H1 (cell line): ENCODE data around the gene TSPAN32. TPM values are rescaled to one million over a fixed set of nuclear protein-coding genes. Genes with fewer than 3 reads are reported as not detected.

Experiments
- CTCF ChIA-PET: fragments of 300-600 bp; sonication (Branson Sonifier 250); formaldehyde crosslinking; loops from one replicate; lab custom pipeline; 2021; ENCODE audit not compliant: partially characterized antibody; lab: Charles Lee
- POLR2A ChIA-PET: fragments of 300-600 bp; sonication (Branson Sonifier 250); formaldehyde crosslinking; loops from one replicate; lab custom pipeline; 2021; ENCODE audit warnings: inconsistent platforms; ENCODE audit not compliant: partially characterized antibody; lab: Charles Lee
- DNase-seq, 2 experiments: peaks; one replicate each; pipeline versions ENCODE4 v3.0.0 to v3.0.0-alpha.2; 2010 to 2022; ENCODE audit warnings: low spot score in 2 of 2, low read depth in 1 of 2, mixed read lengths in 1 of 2
- FAIRE-seq: peaks from 2 replicates; lab custom pipeline; 2011; peaks lifted over from hg19 to GRCh38; lab: Jason Lieb, UNC
- H2AFZ ChIP-seq: 2 replicates; pipeline ENCODE4 v1.8.1; 2012; ENCODE audit warnings: low read length, inconsistent platforms
- H2AK5ac ChIP-seq: 2 replicates; pipeline ENCODE4 v1.6.1; 2013; ENCODE audit warnings: low read depth, low read length
- H2BK120ac ChIP-seq: replicated peaks from 2 replicates; pipeline ENCODE3; 2013; ENCODE audit warnings: low read depth, low read length, inconsistent platforms
- H2BK12ac ChIP-seq: 2 replicates; pipeline ENCODE4 v1.6.1; 2013; ENCODE audit warnings: low read depth, low read length
- H2BK15ac ChIP-seq: 2 replicates; pipeline ENCODE4 v1.6.1; 2013; ENCODE audit warnings: low read length
- H2BK20ac ChIP-seq: 2 replicates; pipeline ENCODE4 v1.6.1; 2013; ENCODE audit warnings: low read length
- H2BK5ac ChIP-seq: 2 replicates; pipeline ENCODE4 v1.6.1; 2013; ENCODE audit warnings: low read depth, low read length
- H3K14ac ChIP-seq: 2 replicates; pipeline ENCODE4 v1.6.1; 2013; ENCODE audit warnings: inconsistent platforms; ENCODE audit not compliant: insufficient read length
- H3K18ac ChIP-seq: 2 replicates; pipeline ENCODE4 v1.6.1; 2013; ENCODE audit warnings: low read length; ENCODE audit errors: extremely low read depth
- H3K23ac ChIP-seq: 2 replicates; pipeline ENCODE4 v1.6.1; 2013; ENCODE audit warnings: inconsistent platforms; ENCODE audit not compliant: insufficient read length
- H3K23me2 ChIP-seq: 2 replicates; pipeline ENCODE4 v1.6.1; 2013; ENCODE audit warnings: low read depth, low read length
- H3K27ac ChIP-seq: 2 replicates; pipeline ENCODE4 v1.6.1; 2011; ENCODE audit warnings: low read depth, low read length, inconsistent platforms
- H3K27me3 ChIP-seq, 4 experiments: replicated peaks in 1 of 4; 1 replicate in 1 of 4; 2 replicates in 3 of 4; pipeline versions ENCODE4 v1.6.1 to v1.8.1; 2011 to 2013; ENCODE audit warnings: low read length in 3 of 4, mild to moderate bottlenecking in 3 of 4, inconsistent platforms in 2 of 4, mixed read lengths in 2 of 4, moderate library complexity in 1 of 4; ENCODE audit not compliant: control insufficient read depth in 3 of 4, insufficient read depth in 3 of 4; ENCODE audit errors: extremely low read depth in 1 of 4
- H3K36me3 ChIP-seq, 4 experiments: 2 replicates each; pipeline versions ENCODE4 v1.6.1 to v1.8.1; 2011 to 2013; ENCODE audit warnings: mild to moderate bottlenecking in 4 of 4, low read length in 3 of 4, moderate library complexity in 2 of 4, control low read depth in 1 of 4, inconsistent platforms in 1 of 4; ENCODE audit not compliant: insufficient read depth in 4 of 4, control insufficient read depth in 2 of 4
- H3K4ac ChIP-seq: replicated peaks from 2 replicates; pipeline ENCODE3; 2013; ENCODE audit warnings: low read length, low read depth, mixed read lengths, inconsistent platforms; ENCODE audit not compliant: insufficient read length
- H3K4me1 ChIP-seq, 4 experiments: replicated peaks in 1 of 4; 1 replicate in 1 of 4; 2 replicates in 3 of 4; pipeline versions ENCODE4 v1.6.1 to v1.8.1; 2011 to 2013; ENCODE audit warnings: low read length in 3 of 4, inconsistent platforms in 2 of 4, mixed read lengths in 1 of 4; ENCODE audit not compliant: insufficient read depth in 4 of 4, control insufficient read depth in 3 of 4
- H3K4me2 ChIP-seq, 2 experiments: 2 replicates each; pipeline versions ENCODE4 v1.6.1 to v1.8.1; 2011 to 2013; ENCODE audit warnings: low read depth in 2 of 2, low read length in 2 of 2, control low read depth in 1 of 2, inconsistent platforms in 1 of 2, mild to moderate bottlenecking in 1 of 2; ENCODE audit not compliant: insufficient read depth in 1 of 2
- H3K4me3 ChIP-seq, 4 experiments: fragments of 200-600, 300-600 bp in 1 of 4; sonication (generic), shearing (Covaris generic), sonication (Bioruptor Twin) in 1 of 4; 2 replicates each; pipeline versions ENCODE4 v1.5.1 to v1.8.1; 2011 to 2016; ENCODE audit warnings: low read length in 4 of 4, low read depth in 3 of 4, control low read depth in 2 of 4, inconsistent platforms in 2 of 4, mild to moderate bottlenecking in 2 of 4, mixed read lengths in 1 of 4, moderate library complexity in 1 of 4; ENCODE audit not compliant: insufficient read depth in 2 of 4; ENCODE audit errors: extremely low read depth in 1 of 4
- H3K56ac ChIP-seq: replicated peaks from 2 replicates; pipeline ENCODE3; 2013; ENCODE audit warnings: low read depth, mild to moderate bottlenecking, mixed read lengths, low read length, inconsistent platforms; ENCODE audit not compliant: insufficient read length
- H3K79me1 ChIP-seq: 2 replicates; pipeline ENCODE4 v1.6.1; 2013; ENCODE audit warnings: low read depth, low read length, control low read depth
- H3K79me2 ChIP-seq, 2 experiments: 2 replicates each; pipeline versions ENCODE4 v1.6.1 to v1.8.1; 2012 to 2013; ENCODE audit warnings: low read length in 2 of 2, mild to moderate bottlenecking in 2 of 2, inconsistent platforms in 1 of 2; ENCODE audit not compliant: insufficient read depth in 2 of 2, control insufficient read depth in 1 of 2
- H3K9ac ChIP-seq, 4 experiments: replicated peaks in 1 of 4; 1 replicate in 1 of 4; 2 replicates in 3 of 4; pipeline versions ENCODE4 v1.6.1 to v1.8.1; 2011 to 2013; ENCODE audit warnings: low read depth in 3 of 4, low read length in 3 of 4, control low read depth in 2 of 4, mild to moderate bottlenecking in 2 of 4, moderate library complexity in 2 of 4, inconsistent platforms in 1 of 4; ENCODE audit errors: extremely low read depth in 1 of 4
- H3K9me3 ChIP-seq, 2 experiments: 2 replicates each; pipeline versions ENCODE4 v1.6.1 to v1.8.1; 2012 to 2013; ENCODE audit warnings: mild to moderate bottlenecking in 2 of 2, moderate library complexity in 2 of 2, control low read depth in 1 of 2, inconsistent platforms in 1 of 2, low read depth in 1 of 2, low read length in 1 of 2, mixed read lengths in 1 of 2; ENCODE audit not compliant: insufficient read depth in 2 of 2
- H4K20me1 ChIP-seq, 2 experiments: replicated peaks in 1 of 2; 2 replicates each; pipeline versions ENCODE3 to v1.8.1; 2011 to 2013; ENCODE audit warnings: inconsistent platforms in 2 of 2, low read length in 2 of 2, mild to moderate bottlenecking in 1 of 2; ENCODE audit not compliant: insufficient read depth in 2 of 2, control insufficient read depth in 1 of 2
- H4K5ac ChIP-seq: 2 replicates; pipeline ENCODE4 v1.6.1; 2013; ENCODE audit warnings: low read length, low read depth, mixed read lengths, inconsistent platforms; ENCODE audit not compliant: insufficient read length
- H4K8ac ChIP-seq: 2 replicates; pipeline ENCODE4 v1.8.0; 2013; ENCODE audit warnings: mild to moderate bottlenecking, moderate library complexity, low read length, inconsistent platforms; ENCODE audit not compliant: insufficient read depth; ENCODE audit errors: extremely low read depth
- H4K91ac ChIP-seq: replicated peaks from 2 replicates; pipeline ENCODE3; 2013; ENCODE audit warnings: low read length, mixed read lengths, inconsistent platforms; ENCODE audit not compliant: insufficient read length
- BACH1 ChIP-seq: IDR thresholded peaks from 2 replicates; pipeline ENCODE4 v1.6.1; 2012; ENCODE audit warnings: low read length, improper control_type of control experiment
- BRCA1 ChIP-seq: IDR thresholded peaks from 2 replicates; pipeline ENCODE4 v1.6.1; 2012; ENCODE audit warnings: low read depth, low read length, improper control_type of control experiment
- CTBP2 ChIP-seq: IDR thresholded peaks from 2 replicates; pipeline ENCODE4 v1.7.0; 2011; ENCODE audit warnings: borderline replicate concordance, mild to moderate bottlenecking, moderate library complexity, mixed read lengths, low read length; ENCODE audit not compliant: insufficient read depth, insufficient read length
- FOSL1 ChIP-seq: IDR thresholded peaks from 2 replicates; pipeline ENCODE4 v1.6.1; 2011; ENCODE audit warnings: mild to moderate bottlenecking, low read depth, low read length, moderate library complexity; ENCODE audit not compliant: insufficient read depth
- MAFK ChIP-seq: IDR thresholded peaks from 2 replicates; pipeline ENCODE4 v1.6.1; 2012; ENCODE audit warnings: low read depth, mild to moderate bottlenecking, improper control_type of control experiment, low read length
- RNF2 ChIP-seq: fragments of 200-900, 300-1000 bp; sonication (generic); IDR thresholded peaks from 2 replicates; pipeline ENCODE4 v1.7.1; 2016; ENCODE audit warnings: borderline replicate concordance, low read depth, mild to moderate bottlenecking, antibody characterized with exemption, low read length; ENCODE audit not compliant: poor library complexity, severe bottlenecking; ENCODE audit errors: missing control alignments
- SP2 ChIP-seq: IDR thresholded peaks from 2 replicates; pipeline ENCODE4 v1.6.1; 2012; ENCODE audit warnings: mild to moderate bottlenecking, low read length, inconsistent platforms
- SRF ChIP-seq: IDR thresholded peaks from 2 replicates; pipeline ENCODE4 v1.6.1; 2011; ENCODE audit warnings: mild to moderate bottlenecking, low read depth, low read length, moderate library complexity
- TCF12 ChIP-seq: IDR thresholded peaks from 2 replicates; pipeline ENCODE4 v1.6.1; 2011; ENCODE audit warnings: low read depth, mild to moderate bottlenecking, low read length
- WGBS, 2 experiments: shearing (Covaris generic) in 1 of 2; methylation state at CpG; one replicate each; pipeline versions ENCODE4 v1.1.6 to v1.1.7; 2013 to 2015; ENCODE audit warnings: low lambda C conversion rate in 2 of 2, mixed read lengths in 2 of 2, inconsistent platforms in 1 of 2, low coverage in 1 of 2, missing lambda C conversion rate in 1 of 2; ENCODE audit not compliant: insufficient replicate concordance in 2 of 2, insufficient coverage in 1 of 2, insufficient read length in 1 of 2; ENCODE audit errors: extremely low coverage in 1 of 2, missing lambda C conversion rate in 1 of 2; 5-methylcytosine and 5-hydroxymethylcytosine counted together
- polyA plus RNA-seq, 7 experiments: library from polyadenylated mRNA; depleted of rRNA in 3 of 7; stranded (reverse) in 5 of 7; unstranded in 2 of 7; fragments of >200 nt in 5 of 7; fragments of 200-250 nt in 2 of 7; gene quantifications; 1 replicate in 5 of 7; 2 replicates in 1 of 7; 4 replicates in 1 of 7; pipeline versions ENCODE4 v1.2.1 to v1.2.3, GENCODE V29; 2011 to 2013; ENCODE audit warnings: missing spikeins in 2 of 7, mixed read lengths in 2 of 7
- total RNA-seq: library from RNA; stranded (reverse); fragmentation: NEBNext Ultra II Directional; extraction: Animal tissue kit (Norgen Biotek cat#: 25700); gene quantifications from 2 replicates; pipeline ENCODE4 v1.2.1, GENCODE V29; 2021
- TF ChIP-seq, protein P1 (sequence below): IDR thresholded peaks from 2 replicates; pipeline ENCODE4 v1.6.1; 2012; ENCODE audit warnings: low read length, inconsistent platforms

The TSPAN32 gene
- total and polyA plus RNA-seq, 2 of the 8 experiments (the other 6 are each of a cell fraction or from before 2014, with no cell fraction given): not detected

- Histone ChIP-seq H4K20me1 (no peaks in the 10 kb centered on the region), H2BK20ac (no peak overlapping the region), H3K56ac (no peak overlapping the region), H3K27ac (no peak overlapping the region), H2BK15ac (no peak overlapping the region), H4K8ac (no peak overlapping the region), H3K14ac (no peak overlapping the region), H2BK5ac (no peak overlapping the region), H3K4me3 (no peak overlapping the region), H3K4ac (no peak overlapping the region), H2BK120ac (no peak overlapping the region), H2AFZ (no peak overlapping the region), H3K27me3 (no peaks in the 10 kb centered on the region), H3K9me3 (peaks cover 4 to 7% of the 10 kb centered on the region in 2 experiments; a peak in 3 of 4 replicates), H3K9ac (no peak overlapping the region), H2BK12ac (no peak overlapping the region), H3K18ac (no peak overlapping the region), H3K79me2 (no peaks in the 10 kb centered on the region), H3K23ac (no peak overlapping the region), H3K36me3 (no peaks in the 10 kb centered on the region), H2AK5ac (no peak overlapping the region), H3K79me1 (no peaks in the 10 kb centered on the region), H3K23me2 (no peaks in the 10 kb centered on the region), H3K4me1 (no peaks in the 10 kb centered on the region), H4K91ac (no peak overlapping the region), H3K4me2 (no peak overlapping the region), H4K5ac (no peak overlapping the region)
- WGBS, 2 experiments: 78% methylated on average over 2 of the region's 2 CpGs; no CpG with 5 or more reads in 1 of the 2 experiments
- DNase-seq (no peak), FAIRE-seq (no peak)
- TF ChIP-seq BACH1 (no peak), MAFK (no peak), FOSL1 (no peak), TCF12 (no peak), SP2 (no peak), RNF2 (no peak), BRCA1 (no peak), SRF (no peak), CTBP2 (no peak)
- TF ChIP-seq, protein P1, sequence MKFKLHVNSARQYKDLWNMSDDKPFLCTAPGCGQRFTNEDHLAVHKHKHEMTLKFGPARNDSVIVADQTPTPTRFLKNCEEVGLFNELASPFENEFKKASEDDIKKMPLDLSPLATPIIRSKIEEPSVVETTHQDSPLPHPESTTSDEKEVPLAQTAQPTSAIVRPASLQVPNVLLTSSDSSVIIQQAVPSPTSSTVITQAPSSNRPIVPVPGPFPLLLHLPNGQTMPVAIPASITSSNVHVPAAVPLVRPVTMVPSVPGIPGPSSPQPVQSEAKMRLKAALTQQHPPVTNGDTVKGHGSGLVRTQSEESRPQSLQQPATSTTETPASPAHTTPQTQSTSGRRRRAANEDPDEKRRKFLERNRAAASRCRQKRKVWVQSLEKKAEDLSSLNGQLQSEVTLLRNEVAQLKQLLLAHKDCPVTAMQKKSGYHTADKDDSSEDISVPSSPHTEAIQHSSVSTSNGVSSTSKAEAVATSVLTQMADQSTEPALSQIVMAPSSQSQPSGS: no peak
- POLR2A ChIA-PET: no interaction called here
- CTCF ChIA-PET: interaction anchor here (0.6 to 2.2 kb wide), 2 partner anchors 9 to 20 kb away, joined by 3 to 10 read pairs; no protein-coding TSS in a partner anchor
Observed at GRCh38 chr11:2325719-2326118, 23.9 kb downstream of the TSPAN32 start.
